GM19468 (cell line): ENCODE data around the gene TNIK.
"Not testable (repeated sequence)": the region's sequence is repeated elsewhere in the genome, so short reads cannot be mapped to it uniquely, and the experiment has no call there.

Experiments
- ATAC-seq: cut with Tn5 transposase; IDR thresholded peaks from one replicate; pipeline ENCODE4 v1.9.1; 2021; ENCODE audit warnings: mild to moderate bottlenecking, moderate library complexity, moderate number of reproducible peaks; ENCODE audit not compliant: unreplicated experiment; ENCODE audit errors: extremely low read depth

TNIK gene

DNA sequence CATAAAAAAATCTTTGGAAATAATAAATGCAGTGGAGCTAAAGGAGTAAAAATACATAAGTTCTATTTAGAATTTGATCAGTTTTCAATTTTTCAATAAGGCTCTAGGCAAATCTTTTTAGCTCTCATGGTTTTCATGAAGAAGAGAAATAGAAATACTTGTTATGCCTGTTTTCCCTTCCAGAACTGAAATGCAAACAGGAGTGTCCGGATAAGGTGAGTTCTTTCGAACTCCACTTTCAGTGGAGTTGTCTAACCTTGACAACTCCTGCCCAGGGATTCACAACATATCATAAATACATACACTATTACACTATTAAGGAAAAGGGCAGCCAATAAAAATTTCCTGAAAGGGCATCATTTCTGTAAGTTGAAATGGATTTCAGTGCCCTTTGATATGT lies 217.3 kb downstream of the TNIK start:
- no peak for ATAC-seq

- ATAC-seq, result no peak
Measured at GRCh38 chr3:171242170-171242569, 218.0 kb downstream of the TNIK start.

DNA sequence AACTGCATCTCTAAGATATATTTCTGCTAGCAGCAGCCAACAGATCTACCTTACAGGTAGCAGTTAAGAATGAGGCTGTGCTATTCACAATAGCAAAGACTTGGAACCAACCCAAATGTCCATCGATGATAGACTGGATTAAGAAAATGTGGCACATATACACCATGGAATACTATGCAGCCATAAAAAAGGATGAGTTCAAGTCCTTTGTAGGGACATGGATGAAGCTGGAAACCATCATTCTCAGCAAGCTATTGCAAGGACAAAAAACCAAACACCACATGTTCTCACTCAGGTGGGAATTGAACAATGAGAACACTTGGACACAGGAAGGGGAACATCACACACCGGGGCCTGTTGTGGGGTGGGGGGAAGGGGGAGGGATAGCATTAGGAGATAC lies 218.6 kb downstream of the TNIK start:
- not testable (repeated sequence) for ATAC-seq

GRCh38 chr3:171240504-171240835 lies 219.7 kb downstream of the TNIK start:
- no peak for ATAC-seq

- no peak for ATAC-seq
Measured at GRCh38 chr3:171239757-171240503, 220.3 kb downstream of the TNIK start.

- no peak for ATAC-seq
Measured at GRCh38 chr3:171237009-171237385, 223.2 kb downstream of the TNIK start.

GRCh38 chr3:171236265-171237008 lies 223.8 kb downstream of the TNIK start:
- no peak for ATAC-seq

- no peak for ATAC-seq
Measured at GRCh38 chr3:171234298-171235010, 225.8 kb downstream of the TNIK start.

DNA sequence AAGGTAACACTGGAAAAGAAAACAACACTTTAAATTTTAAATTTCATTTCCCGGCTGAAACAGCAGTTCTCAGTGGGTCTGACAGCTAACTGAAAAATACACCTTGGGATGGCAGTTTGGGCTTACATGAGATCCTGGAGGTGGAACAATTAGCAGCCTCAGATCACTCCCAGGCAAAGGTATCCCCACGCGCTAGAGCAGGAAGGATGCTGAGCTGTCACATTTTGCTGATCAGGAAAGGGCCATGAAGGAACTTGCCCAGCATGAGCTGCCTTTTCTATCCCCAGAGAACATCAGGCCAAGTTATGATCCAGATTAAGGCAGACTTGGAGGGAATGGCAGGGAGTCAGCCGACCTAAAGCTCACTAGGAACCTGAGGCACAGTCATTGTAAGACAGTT lies 228.8 kb downstream of the TNIK start:
- no peak for ATAC-seq

DNA sequence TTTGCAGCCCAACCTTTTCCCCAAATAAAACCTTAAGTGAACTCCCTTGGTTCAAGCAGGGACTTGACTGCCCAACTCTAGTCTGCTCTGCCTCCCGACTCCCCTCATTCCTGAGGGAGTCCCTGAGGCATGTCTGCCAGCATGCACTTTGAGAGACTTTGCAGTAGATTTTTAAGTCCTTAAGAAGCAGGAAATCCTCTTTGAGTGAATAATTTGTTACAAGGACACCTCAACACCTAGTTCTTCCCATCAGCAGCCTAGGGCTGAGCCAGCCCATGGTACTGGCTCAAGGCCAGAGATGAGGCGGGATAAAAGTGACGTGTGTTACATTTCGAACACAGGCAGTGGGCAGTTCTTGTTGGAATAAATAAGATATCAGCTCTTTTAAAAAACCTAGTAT lies 229.3 kb downstream of the TNIK start:
- ATAC-seq, result no peak

GRCh38 chr3:171229173-171229572 lies 231.0 kb downstream of the TNIK start:
- ATAC-seq, result no peak

DNA sequence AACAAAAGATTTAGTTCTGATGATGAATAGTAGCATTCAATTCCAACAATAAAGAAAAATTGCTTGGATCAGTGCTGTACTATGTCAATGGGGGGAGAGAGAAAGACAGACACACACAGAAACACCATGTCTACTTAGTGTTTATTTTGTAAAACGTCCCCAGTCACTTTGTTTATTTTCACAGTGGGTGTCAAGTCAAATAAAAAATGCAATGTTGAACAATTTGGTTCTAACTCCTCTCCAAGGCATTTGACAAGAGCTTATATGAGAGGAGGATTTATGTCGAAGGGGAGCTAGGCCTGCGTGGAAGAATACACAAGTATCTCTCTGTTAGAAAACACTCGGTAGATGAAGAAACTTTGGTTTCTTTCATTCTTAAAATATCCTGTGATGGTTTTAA lies 232.0 kb downstream of the TNIK start:
- no peak for ATAC-seq

- no peak for ATAC-seq
Measured at GRCh38 chr3:171227828-171228227, 232.4 kb downstream of the TNIK start.

DNA sequence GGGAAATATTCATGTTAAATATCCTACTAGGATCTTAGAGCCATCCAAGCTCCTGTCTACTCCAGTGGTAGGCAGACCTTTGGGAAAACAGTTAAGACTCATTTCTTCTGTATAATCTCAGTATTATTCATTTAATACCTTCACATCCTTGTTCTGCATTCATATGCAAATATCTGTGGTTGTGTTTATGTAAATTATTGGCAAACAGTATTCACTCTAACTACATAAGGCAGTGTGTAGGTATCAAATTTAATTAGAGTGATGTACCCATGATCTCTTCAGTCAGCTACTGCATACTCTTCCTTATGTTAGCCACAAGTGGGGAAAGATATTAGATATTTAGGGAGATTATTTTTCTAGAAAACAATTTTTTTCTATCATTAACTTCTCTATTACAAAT lies 232.8 kb downstream of the TNIK start:
- no peak for ATAC-seq

DNA sequence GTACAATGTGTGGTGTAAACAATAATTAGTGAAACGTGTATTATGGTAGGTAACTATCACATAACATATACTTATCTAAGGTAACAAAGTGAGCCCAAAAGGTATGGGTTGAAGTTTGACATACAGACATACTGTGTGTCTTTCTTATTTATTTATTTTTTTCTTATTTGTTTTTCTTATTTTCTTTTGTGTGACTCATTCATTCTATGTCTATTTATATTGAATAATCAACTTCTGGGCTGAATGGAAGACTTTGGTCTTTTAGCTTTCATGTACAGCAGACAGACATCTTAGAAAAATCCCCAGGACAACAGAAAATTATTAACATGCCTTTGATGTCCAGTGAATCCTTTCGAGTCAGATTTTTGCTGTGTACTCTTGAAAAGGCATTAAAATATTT lies 233.4 kb downstream of the TNIK start:
- no peak for ATAC-seq

DNA sequence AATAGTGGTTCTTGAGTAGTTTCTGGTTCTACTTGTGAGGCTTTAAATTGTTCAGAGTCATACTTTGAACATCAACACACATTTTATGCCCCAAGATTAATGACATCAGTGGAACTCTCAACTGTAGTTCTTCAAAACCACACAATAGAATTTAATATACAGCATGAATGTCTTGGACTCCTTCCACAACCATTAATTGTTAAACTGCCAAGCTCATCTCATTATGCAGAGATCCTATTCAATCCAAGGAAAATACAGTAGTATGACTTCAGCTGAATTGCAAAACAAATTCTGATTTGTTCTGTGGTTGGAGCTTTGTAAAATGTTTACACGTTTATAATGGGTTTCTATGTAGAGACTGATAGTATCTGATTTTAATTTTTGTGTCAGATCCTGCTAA lies 234.5 kb downstream of the TNIK start:
- ATAC-seq, result no peak

DNA sequence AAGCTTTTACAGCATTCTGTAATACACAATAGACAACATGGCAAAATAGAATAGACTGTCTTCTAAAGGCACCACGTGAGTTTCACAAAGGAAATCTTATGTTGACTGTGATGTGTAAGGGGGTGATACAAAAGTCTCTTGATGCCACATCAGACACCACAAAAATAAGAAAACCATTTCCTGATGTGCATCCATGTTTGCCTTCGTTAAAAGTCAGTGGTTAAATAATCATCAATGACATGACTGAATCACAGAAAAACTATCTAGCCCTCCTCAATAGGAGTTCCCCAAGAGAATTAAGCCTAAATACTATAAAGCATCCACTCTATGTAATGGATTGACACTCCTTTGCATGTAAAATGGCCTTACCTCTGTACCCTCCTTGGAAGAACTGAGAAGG lies 235.0 kb downstream of the TNIK start:
- ATAC-seq, result no peak

- ATAC-seq, result no peak
Measured at GRCh38 chr3:171223396-171223795, 236.8 kb downstream of the TNIK start.

DNA sequence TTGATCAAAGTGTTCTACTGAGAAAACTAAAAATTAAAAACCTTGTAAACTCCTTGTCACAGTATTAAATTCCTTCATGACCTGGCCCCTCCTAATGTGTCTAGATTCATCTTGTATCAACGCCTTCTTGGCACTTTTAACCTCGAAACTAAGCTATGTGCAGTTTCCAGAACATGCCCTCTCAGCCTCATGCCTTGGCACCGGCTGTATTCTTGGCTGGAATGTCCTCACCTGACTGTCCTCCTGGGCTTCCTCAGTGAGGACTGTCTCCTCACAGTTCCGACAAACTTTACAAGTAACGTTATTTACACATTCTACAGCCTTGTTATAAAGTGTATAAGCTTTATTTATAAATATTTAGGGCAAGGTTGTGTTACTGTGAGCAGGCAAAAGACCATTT lies 237.2 kb downstream of the TNIK start:
- ATAC-seq, result no peak

DNA sequence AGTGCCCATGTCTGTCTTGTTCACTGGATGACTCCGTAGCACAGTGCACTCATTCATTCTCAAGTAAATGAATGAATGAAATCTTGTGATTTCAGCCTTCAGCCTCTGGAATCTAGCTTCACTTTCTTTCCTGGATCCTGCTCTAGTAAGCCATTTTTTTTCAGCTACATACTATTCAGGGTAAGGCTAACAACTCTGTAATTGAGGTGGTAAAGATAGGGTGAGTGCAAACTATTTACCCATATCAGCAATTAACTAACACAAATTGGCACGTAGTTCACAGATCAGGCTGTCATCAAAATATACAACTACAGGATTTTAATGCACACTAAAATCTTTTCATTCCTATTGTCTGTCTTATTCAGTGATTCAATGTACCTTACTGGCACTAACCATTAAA lies 238.6 kb downstream of the TNIK start:
- ATAC-seq, result no peak

DNA sequence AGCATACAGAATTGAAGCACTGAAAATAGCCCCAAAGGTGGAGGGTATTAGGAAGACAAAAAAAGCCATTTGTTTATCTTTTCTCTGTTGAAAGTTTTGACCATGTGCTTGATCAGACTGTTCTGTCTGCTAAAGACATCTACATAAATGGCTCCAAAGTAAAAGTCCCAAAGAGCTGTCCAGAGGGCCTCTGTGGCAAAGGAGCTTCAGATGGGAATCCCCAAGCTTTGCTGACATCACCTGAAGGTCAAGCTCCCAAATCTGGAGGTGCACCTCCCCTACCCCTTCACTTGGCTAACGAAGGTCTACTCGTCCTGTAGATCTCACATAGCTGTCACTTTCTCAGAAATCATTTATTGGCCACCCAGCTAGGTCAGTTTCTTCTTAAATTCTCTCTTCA lies 239.1 kb downstream of the TNIK start:
- ATAC-seq, result no peak
